ENCODE measurements around the gene PIP5K1B. TPM values are rescaled to one million over a fixed set of nuclear protein-coding genes. Genes with fewer than 3 reads are reported as not detected.

Gene PIP5K1B
- total RNA-seq, 1 experiment from 2014 or later = not detected

- Histone ChIP-seq H3K4me1 (ENCODE audit: insufficient read depth, low read length) (no peaks in the 10 kb centered on the region), H3K79me2 (ENCODE audit: low read length) (no peaks in the 10 kb centered on the region), H3K9me2 (replicated peaks; ENCODE audit: low read length) (no peaks in the 10 kb centered on the region), H3K4me3 (ENCODE audit: low read length) (no peak overlapping the region), H3K27me3 (ENCODE audit: low read length) (peaks cover 19% of the 10 kb centered on the region), H3K36me3 (ENCODE audit: low read depth, low read length) (no peaks in the 10 kb centered on the region), H3F3A (ENCODE audit: low read length, unreplicated experiment) (no peaks in the 10 kb centered on the region), H3K4me2 (ENCODE audit: low read length) (no peak overlapping the region), H3K9ac (ENCODE audit: low read length) (no peak overlapping the region), H3K9me3 (ENCODE audit: low read length) (no peaks in the 10 kb centered on the region), H2AFZ (ENCODE audit: low read length) (no peak overlapping the region), H3K27ac (ENCODE audit: low read length) (no peak overlapping the region), H4K20me1 (ENCODE audit: low read length) (no peaks in the 10 kb centered on the region)
- TF ChIP-seq EZH2phosphoT487 (IDR thresholded peaks at IDR 0.05; ENCODE audit: borderline replicate concordance, low read length) = no peak
- no peak for TF ChIP-seq CTCF (conservative IDR thresholded peaks at IDR 0.05; ENCODE audit: low read depth, low read length)
- no peak for TF ChIP-seq EZH2 (IDR thresholded peaks at IDR 0.05; ENCODE audit: low read length, unreplicated experiment)
- ChIA-PET POLR2A (ENCODE audit: unreplicated experiment) (no interaction called here), CTCF (no interaction called here)
- intact Hi-C loops (cut with micrococcal nuclease) = loop anchor here (10.0 kb wide), 1 partner anchor 62 kb away; no protein-coding TSS in a partner anchor
- BruUV-seq (replicated peaks) = no TSS peak
- no peak for DNase-seq
- ATAC-seq = no peak
These were observed 112.2 kb downstream of the PIP5K1B start for GRCh38 chr9:68817079-68817875.

GRCh38 chr9:68819065-68819464 lies 114.0 kb downstream of the PIP5K1B start:
- DNase-seq (no peak), ATAC-seq (no peak)
- Histone ChIP-seq H3K36me3 (ENCODE audit: low read depth, low read length) (no peaks in the 10 kb centered on the region), H3K79me2 (ENCODE audit: low read length) (no peaks in the 10 kb centered on the region), H3F3A (ENCODE audit: low read length, unreplicated experiment) (no peaks in the 10 kb centered on the region), H2AFZ (ENCODE audit: low read length) (no peak overlapping the region), H3K27me3 (ENCODE audit: low read length) (peaks cover 5% of the 10 kb centered on the region; the same call in 1 of the 2 replicates), H3K4me2 (ENCODE audit: low read length) (no peak overlapping the region), H3K4me1 (ENCODE audit: insufficient read depth, low read length) (no peaks in the 10 kb centered on the region), H3K9me2 (replicated peaks; ENCODE audit: low read length) (no peaks in the 10 kb centered on the region), H4K20me1 (ENCODE audit: low read length) (no peaks in the 10 kb centered on the region), H3K9ac (ENCODE audit: low read length) (no peak overlapping the region), H3K9me3 (ENCODE audit: low read length) (no peaks in the 10 kb centered on the region), H3K27ac (ENCODE audit: low read length) (no peak overlapping the region), H3K4me3 (ENCODE audit: low read length) (no peak overlapping the region)
- POLR2A ChIA-PET (ENCODE audit: unreplicated experiment) = no interaction called here
- CTCF ChIA-PET = no interaction called here
- intact Hi-C loops (cut with micrococcal nuclease) = loop anchor here (10.0 kb wide), 1 partner anchor 64 kb away; no protein-coding TSS in a partner anchor
- no TSS peak for BruUV-seq (replicated peaks)
- TF ChIP-seq CTCF (conservative IDR thresholded peaks at IDR 0.05; ENCODE audit: low read depth, low read length) = no peak
- TF ChIP-seq EZH2 (IDR thresholded peaks at IDR 0.05; ENCODE audit: low read length, unreplicated experiment) = no peak
- no peak for TF ChIP-seq EZH2phosphoT487 (IDR thresholded peaks at IDR 0.05; ENCODE audit: borderline replicate concordance, low read length)

- no peak overlapping the region for H3K9ac ChIP-seq (ENCODE audit: low read length)
- no peaks in the 10 kb centered on the region for H3K9me3 ChIP-seq (ENCODE audit: low read length)
- BruUV-seq (replicated peaks) = no TSS peak
- H3K79me2 ChIP-seq (ENCODE audit: low read length) = no peaks in the 10 kb centered on the region
- ChIA-PET CTCF (interaction anchor here (0.7 kb wide), 1 partner anchor 142 kb away, joined by 3 read pairs; no protein-coding TSS in a partner anchor), POLR2A (ENCODE audit: unreplicated experiment) (no interaction called here)
- no peaks in the 10 kb centered on the region for H3K36me3 ChIP-seq (ENCODE audit: low read depth, low read length)
- no peaks in the 10 kb centered on the region for H3F3A ChIP-seq (ENCODE audit: low read length, unreplicated experiment)
- no peak overlapping the region for H3K4me2 ChIP-seq (ENCODE audit: low read length)
- no peaks in the 10 kb centered on the region for H3K4me1 ChIP-seq (ENCODE audit: insufficient read depth, low read length)
- peaks cover 19% of the 10 kb centered on the region for H3K27me3 ChIP-seq (ENCODE audit: low read length)
- no peak for DNase-seq
- no peak for ATAC-seq
- no peaks in the 10 kb centered on the region for H4K20me1 ChIP-seq (ENCODE audit: low read length)
- no peak overlapping the region for H2AFZ ChIP-seq (ENCODE audit: low read length)
- intact Hi-C loops (cut with micrococcal nuclease) = no loop called here
- H3K27ac ChIP-seq (ENCODE audit: low read length) = no peak overlapping the region
- TF ChIP-seq EZH2 (IDR thresholded peaks at IDR 0.05; ENCODE audit: low read length, unreplicated experiment) = no peak
- no peak for TF ChIP-seq CTCF (conservative IDR thresholded peaks at IDR 0.05; ENCODE audit: low read depth, low read length)
- no peak for TF ChIP-seq EZH2phosphoT487 (IDR thresholded peaks at IDR 0.05; ENCODE audit: borderline replicate concordance, low read length)
- no peaks in the 10 kb centered on the region for H3K9me2 ChIP-seq (replicated peaks; ENCODE audit: low read length)
- no peak overlapping the region for H3K4me3 ChIP-seq (ENCODE audit: low read length)
These were observed 116.9 kb downstream of the PIP5K1B start for GRCh38 chr9:68821911-68822310.

All from PC-3 (cell line).